Suprapubic skin (tissue), 3 donors: Measurements from ENCODE around the gene SLX9.

Experiments used
- EP300 ChIP-seq: sonication (generic); formaldehyde crosslinking; IDR thresholded peaks from one replicate; pipeline ENCODE4 v1.6.1; 2017; ENCODE audit warnings: antibody characterized with exemption
- POLR2A ChIP-seq, 2 donors: fragments of 450-650 bp; IDR thresholded peaks; one replicate each; pipeline ENCODE4 v1.6.1; 2017; ENCODE audit warnings: antibody characterized with exemption in 2 of 2, mild to moderate bottlenecking in 2 of 2, moderate library complexity in 2 of 2
- TF ChIP-seq, protein P1 (sequence below), 2 donors: fragments of 200-600 bp in 1 of 2; fragments of 450-650 bp in 1 of 2; sonication (generic) in 1 of 2; IDR thresholded peaks; one replicate each; pipeline ENCODE4 v1.5.1; 2016 to 2019; ENCODE audit warnings: antibody characterized with exemption in 2 of 2, mild to moderate bottlenecking in 1 of 2, moderate library complexity in 1 of 2

DNA sequence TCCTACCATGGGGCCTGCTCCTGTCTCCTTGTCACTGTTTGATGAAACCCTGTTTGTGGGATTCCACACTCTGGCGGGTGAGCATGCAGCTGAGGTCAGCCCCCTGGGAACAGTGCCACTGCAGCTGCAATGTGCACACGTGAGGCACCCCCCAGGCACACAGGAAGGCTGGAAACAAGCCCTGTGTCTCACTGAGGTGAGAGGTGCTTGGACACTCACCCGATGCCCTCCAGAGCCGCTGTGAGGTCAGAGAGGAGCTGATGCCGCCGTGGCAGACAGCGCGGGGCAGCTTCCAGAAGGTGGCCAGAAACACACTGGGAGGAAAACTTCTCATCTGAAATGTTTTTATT lies 49.7 kb downstream of the SLX9 start:
- TF ChIP-seq, protein P1, sequence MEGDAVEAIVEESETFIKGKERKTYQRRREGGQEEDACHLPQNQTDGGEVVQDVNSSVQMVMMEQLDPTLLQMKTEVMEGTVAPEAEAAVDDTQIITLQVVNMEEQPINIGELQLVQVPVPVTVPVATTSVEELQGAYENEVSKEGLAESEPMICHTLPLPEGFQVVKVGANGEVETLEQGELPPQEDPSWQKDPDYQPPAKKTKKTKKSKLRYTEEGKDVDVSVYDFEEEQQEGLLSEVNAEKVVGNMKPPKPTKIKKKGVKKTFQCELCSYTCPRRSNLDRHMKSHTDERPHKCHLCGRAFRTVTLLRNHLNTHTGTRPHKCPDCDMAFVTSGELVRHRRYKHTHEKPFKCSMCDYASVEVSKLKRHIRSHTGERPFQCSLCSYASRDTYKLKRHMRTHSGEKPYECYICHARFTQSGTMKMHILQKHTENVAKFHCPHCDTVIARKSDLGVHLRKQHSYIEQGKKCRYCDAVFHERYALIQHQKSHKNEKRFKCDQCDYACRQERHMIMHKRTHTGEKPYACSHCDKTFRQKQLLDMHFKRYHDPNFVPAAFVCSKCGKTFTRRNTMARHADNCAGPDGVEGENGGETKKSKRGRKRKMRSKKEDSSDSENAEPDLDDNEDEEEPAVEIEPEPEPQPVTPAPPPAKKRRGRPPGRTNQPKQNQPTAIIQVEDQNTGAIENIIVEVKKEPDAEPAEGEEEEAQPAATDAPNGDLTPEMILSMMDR (IDR thresholded peaks at IDR 0.05): no peak
- TF ChIP-seq EP300 (no peak), POLR2A (IDR thresholded peaks at IDR 0.05) (no peak)
